ENCODE data around the gene PRDM16.

Gene PRDM16

DNA sequence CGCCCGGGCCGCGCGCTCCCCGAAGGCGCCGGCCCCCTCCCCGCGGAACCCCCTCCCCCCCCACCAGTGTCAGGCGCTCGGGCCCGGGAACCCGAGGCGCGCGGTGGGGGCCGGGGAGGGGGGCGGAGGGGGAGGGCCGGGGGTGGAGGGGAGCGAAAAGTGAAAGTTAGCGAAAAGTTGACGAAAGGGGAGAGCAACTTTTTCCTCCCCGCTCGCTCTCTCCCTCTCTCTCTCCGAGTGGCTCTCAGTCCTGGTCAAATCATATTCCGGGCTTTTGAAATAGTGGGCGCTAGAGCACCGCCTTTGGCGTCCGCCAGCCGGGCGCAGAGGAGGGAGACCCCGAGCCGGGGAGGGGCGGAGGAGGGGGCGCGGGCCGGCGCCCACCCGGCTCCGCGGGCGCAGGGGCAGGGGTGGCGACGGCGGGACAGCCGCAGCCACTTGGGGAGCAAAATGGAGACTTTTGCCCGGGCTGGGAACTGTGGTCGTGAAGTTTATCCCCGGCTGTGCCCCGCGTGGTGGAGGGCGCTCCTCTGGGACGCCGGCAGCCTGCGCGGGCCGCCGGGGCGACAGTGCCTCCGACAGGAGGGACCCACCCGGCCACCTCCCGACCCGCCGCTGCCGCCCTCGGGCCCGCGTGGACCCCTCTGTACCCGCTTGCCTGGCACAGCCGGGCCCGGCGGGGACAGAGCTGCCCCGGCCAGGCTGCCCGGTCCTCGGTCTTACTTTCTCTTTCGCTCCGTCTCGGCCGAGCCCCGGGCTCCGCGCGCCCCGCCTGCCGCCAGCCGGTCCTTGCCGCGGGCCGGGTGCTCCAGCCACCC, 697 bp downstream of the PRDM16 start:
- 2% methylated on average over 36 of the region's 91 CpGs for WGBS
- no peak overlapping the region for H2BK15ac ChIP-seq (ENCODE audit: low read depth, poor library complexity, severe bottlenecking)
- H3K4me3 ChIP-seq (ENCODE audit: insufficient read depth in 1 of 2, low read depth in 1 of 2, low read length in 2 of 2), result peak overlapping the region; percentile 56 to 76
- H3K23ac ChIP-seq (ENCODE audit: low read length in 2 of 2), result no peak overlapping the region
- H2BK12ac ChIP-seq (ENCODE audit: low read length in 2 of 2), result no peak overlapping the region
- no peak overlapping the region for H2BK120ac ChIP-seq (ENCODE audit: low read depth, low read length)
- H2AK5ac ChIP-seq (ENCODE audit: low read length, severe bottlenecking), result no peak overlapping the region
- peak overlapping the region; percentile 59 for H3K9ac ChIP-seq (ENCODE audit: low read length)
- H3K36me3 ChIP-seq (ENCODE audit: control insufficient read depth in 1 of 2, insufficient read depth in 2 of 2, low read depth in 1 of 2, low read length in 2 of 2), result no peaks in the 10 kb centered on the region
- no peaks in the 10 kb centered on the region for H3K79me1 ChIP-seq (replicated peaks; ENCODE audit: low read length, poor library complexity, severe bottlenecking)
- no peak overlapping the region for H3K27ac ChIP-seq (ENCODE audit: low read length, poor library complexity, severe bottlenecking)
- DNase-seq, result peak; percentile 46
- H4K8ac ChIP-seq (ENCODE audit: low read length), result no peak overlapping the region
- H3K4ac ChIP-seq (ENCODE audit: low read depth in 1 of 2, low read length in 2 of 2), result no peak overlapping the region
- H2BK5ac ChIP-seq (ENCODE audit: low read depth, low read length, poor library complexity, severe bottlenecking), result no peak overlapping the region
- H3K18ac ChIP-seq (ENCODE audit: low read depth in 1 of 2, low read length in 2 of 2), result no peak overlapping the region
- H4K91ac ChIP-seq (ENCODE audit: low read length), result no peak overlapping the region
- peak overlapping the region; percentile 91 for H3K4me2 ChIP-seq (ENCODE audit: low read length, poor library complexity, severe bottlenecking)
- H2AFZ ChIP-seq (ENCODE audit: low read depth, low read length), result peak overlapping the region; percentile 16
- H3K14ac ChIP-seq (ENCODE audit: low read length in 2 of 2), result no peak overlapping the region
- peaks cover 68 to 76% of the 10 kb centered on the region in 2 experiments for H3K27me3 ChIP-seq (ENCODE audit: control insufficient read depth in 1 of 2, insufficient read depth in 1 of 2, low read length in 2 of 2)
- peaks cover 16% of the 10 kb centered on the region for H3K4me1 ChIP-seq (ENCODE audit: control insufficient read depth, insufficient read depth, low read depth, low read length)
- H3K9me3 ChIP-seq (ENCODE audit: control insufficient read depth, low read length), result no peaks in the 10 kb centered on the region

DNA sequence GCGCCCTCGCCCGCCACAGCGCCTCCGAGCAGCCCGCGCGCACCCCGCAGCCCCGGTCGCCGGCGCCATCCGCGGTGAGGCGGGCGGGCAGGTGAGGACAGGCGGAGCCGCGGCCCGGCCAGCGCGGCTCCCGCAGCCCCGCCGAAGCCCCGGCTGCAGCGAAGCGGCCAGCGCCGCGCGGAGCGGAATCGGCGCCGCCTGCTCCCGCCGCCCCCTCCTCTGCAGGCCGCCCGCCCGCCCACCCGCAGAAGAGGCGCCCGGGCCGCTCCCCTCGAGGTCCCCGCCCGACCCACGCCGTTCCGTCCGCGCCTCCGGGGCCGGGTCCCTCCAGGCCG, 1.3 kb downstream of the PRDM16 start:
- 4% methylated on average over 25 of the region's 57 CpGs for WGBS
- H3K4me3 ChIP-seq (ENCODE audit: insufficient read depth in 1 of 2, low read depth in 1 of 2, low read length in 2 of 2), result peak overlapping the region; percentile 56 to 76
- H3K18ac ChIP-seq (ENCODE audit: low read depth in 1 of 2, low read length in 2 of 2), result no peak overlapping the region
- no peak overlapping the region for H3K14ac ChIP-seq (ENCODE audit: low read length in 2 of 2)
- no peak overlapping the region for H2AK5ac ChIP-seq (ENCODE audit: low read length, severe bottlenecking)
- peak overlapping the region; percentile 29 for H2BK120ac ChIP-seq (ENCODE audit: low read depth, low read length)
- H4K91ac ChIP-seq (ENCODE audit: low read length), result no peak overlapping the region
- H3K9ac ChIP-seq (ENCODE audit: low read length), result no peak overlapping the region
- peaks cover 65 to 75% of the 10 kb centered on the region in 2 experiments for H3K27me3 ChIP-seq (ENCODE audit: control insufficient read depth in 1 of 2, insufficient read depth in 1 of 2, low read length in 2 of 2)
- peak overlapping the region; percentile 91 for H3K4me2 ChIP-seq (ENCODE audit: low read length, poor library complexity, severe bottlenecking)
- no peaks in the 10 kb centered on the region for H3K79me1 ChIP-seq (replicated peaks; ENCODE audit: low read length, poor library complexity, severe bottlenecking)
- H3K36me3 ChIP-seq (ENCODE audit: control insufficient read depth in 1 of 2, insufficient read depth in 2 of 2, low read depth in 1 of 2, low read length in 2 of 2), result no peaks in the 10 kb centered on the region
- H2AFZ ChIP-seq (ENCODE audit: low read depth, low read length), result no peak overlapping the region
- DNase-seq, result no peak
- H2BK15ac ChIP-seq (ENCODE audit: low read depth, poor library complexity, severe bottlenecking), result no peak overlapping the region
- H3K27ac ChIP-seq (ENCODE audit: low read length, poor library complexity, severe bottlenecking), result no peak overlapping the region
- no peak overlapping the region for H2BK12ac ChIP-seq (ENCODE audit: low read length in 2 of 2)
- no peak overlapping the region for H4K8ac ChIP-seq (ENCODE audit: low read length)
- no peak overlapping the region for H3K23ac ChIP-seq (ENCODE audit: low read length in 2 of 2)
- H3K4ac ChIP-seq (ENCODE audit: low read depth in 1 of 2, low read length in 2 of 2), result no peak overlapping the region
- H3K9me3 ChIP-seq (ENCODE audit: control insufficient read depth, low read length), result no peaks in the 10 kb centered on the region
- no peak overlapping the region for H2BK5ac ChIP-seq (ENCODE audit: low read depth, low read length, poor library complexity, severe bottlenecking)
- H3K4me1 ChIP-seq (ENCODE audit: control insufficient read depth, insufficient read depth, low read depth, low read length), result peaks cover 16% of the 10 kb centered on the region

DNA sequence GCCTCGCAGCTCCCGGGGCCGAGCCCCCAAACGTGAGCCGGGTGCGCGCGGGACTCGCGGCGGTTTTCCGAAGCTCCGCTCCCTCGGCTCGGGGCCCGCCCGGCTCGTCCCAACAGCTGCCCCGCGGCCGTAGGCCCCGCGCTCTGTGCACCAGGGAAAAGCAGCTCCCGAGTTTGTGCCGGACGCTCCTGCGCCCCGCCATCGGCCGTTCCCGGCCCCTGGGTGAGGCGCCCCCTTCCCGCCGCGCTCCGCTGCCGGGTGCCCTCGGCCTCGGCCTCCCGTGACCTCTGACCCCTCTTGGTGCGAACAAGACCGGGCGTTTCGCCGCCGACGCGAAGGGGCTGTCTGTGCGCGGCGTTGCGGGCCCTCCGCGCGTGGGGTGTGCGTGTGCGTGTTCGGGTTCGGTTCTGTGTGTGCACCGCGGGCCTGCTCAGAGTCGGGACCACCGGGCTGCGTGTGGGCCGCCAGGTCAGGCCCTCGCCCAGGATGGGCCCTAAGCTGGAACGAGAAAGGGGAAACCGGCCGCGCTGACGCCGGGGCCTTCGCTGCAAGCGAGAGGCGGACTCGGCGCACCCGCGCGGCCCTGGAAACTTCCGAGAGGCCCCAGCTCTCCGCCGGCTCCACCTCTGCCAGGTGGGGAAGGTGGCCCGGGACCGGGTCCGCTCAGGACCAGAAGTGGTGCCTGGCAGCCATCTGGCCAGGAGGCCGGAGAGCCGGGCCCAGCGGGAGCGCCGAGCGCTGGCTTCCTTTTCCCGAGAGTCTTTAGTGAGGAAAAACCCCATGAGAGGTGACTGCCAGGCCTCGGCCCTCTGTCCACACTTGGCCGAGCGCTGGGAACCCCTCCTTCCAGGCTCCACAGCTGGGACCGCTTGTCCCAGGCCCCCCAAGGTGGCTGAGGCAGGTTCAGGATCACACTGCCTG, 1.9 kb downstream of the PRDM16 start:
- Histone ChIP-seq H3K36me3 (ENCODE audit: control insufficient read depth in 1 of 2, insufficient read depth in 2 of 2, low read depth in 1 of 2, low read length in 2 of 2) (no peaks in the 10 kb centered on the region), H2BK5ac (ENCODE audit: low read depth, low read length, poor library complexity, severe bottlenecking) (no peak overlapping the region), H3K27me3 (ENCODE audit: control insufficient read depth in 1 of 2, insufficient read depth in 1 of 2, low read length in 2 of 2) (peaks cover 63 to 73% of the 10 kb centered on the region in 2 experiments), H3K14ac (ENCODE audit: low read length in 2 of 2) (no peak overlapping the region), H3K4ac (ENCODE audit: low read depth in 1 of 2, low read length in 2 of 2) (no peak overlapping the region), H3K18ac (ENCODE audit: low read depth in 1 of 2, low read length in 2 of 2) (no peak overlapping the region), H2AK5ac (ENCODE audit: low read length, severe bottlenecking) (no peak overlapping the region), H2BK12ac (ENCODE audit: low read length in 2 of 2) (no peak overlapping the region), H3K4me3 (ENCODE audit: insufficient read depth in 1 of 2, low read depth in 1 of 2, low read length in 2 of 2) (peak overlapping the region; percentile 56 to 66), H3K23ac (ENCODE audit: low read length in 2 of 2) (no peak overlapping the region), H3K4me2 (ENCODE audit: low read length, poor library complexity, severe bottlenecking) (peak overlapping the region; percentile 45), H4K8ac (ENCODE audit: low read length) (no peak overlapping the region), H2AFZ (ENCODE audit: low read depth, low read length) (no peak overlapping the region), H3K79me1 (replicated peaks; ENCODE audit: low read length, poor library complexity, severe bottlenecking) (no peaks in the 10 kb centered on the region), H4K91ac (ENCODE audit: low read length) (no peak overlapping the region), H3K9ac (ENCODE audit: low read length) (no peak overlapping the region), H2BK120ac (ENCODE audit: low read depth, low read length) (no peak overlapping the region), H2BK15ac (ENCODE audit: low read depth, poor library complexity, severe bottlenecking) (no peak overlapping the region), H3K4me1 (ENCODE audit: control insufficient read depth, insufficient read depth, low read depth, low read length) (peaks cover 16% of the 10 kb centered on the region), H3K9me3 (ENCODE audit: control insufficient read depth, low read length) (no peaks in the 10 kb centered on the region), H3K27ac (ENCODE audit: low read length, poor library complexity, severe bottlenecking) (no peak overlapping the region)
- no peak for DNase-seq
- WGBS, result 21% methylated on average over 82 of the region's 97 CpGs
